ENCODE data around the gene SPDYE17.
"Not testable (repeated sequence)": the region's sequence is repeated elsewhere in the genome, so short reads cannot be mapped to it uniquely, and the experiment has no call there.

- TF ChIP-seq CTCF (IDR thresholded peaks at IDR 0.05; ENCODE audit: low read length); EZH2phosphoT487 (IDR thresholded peaks at IDR 0.05; ENCODE audit: low read length); EZH2 (optimal IDR thresholded peaks at IDR 0.05; ENCODE audit: low read depth, low read length): not testable (repeated sequence)
These were observed 25.7 kb downstream of the SPDYE17 start for GRCh38 chr7:77006127-77007110.
